HG02763 (cell line): ENCODE measurements around the gene ANG.
"Not testable (repeated sequence)": the region's sequence is repeated elsewhere in the genome, so short reads cannot be mapped to it uniquely, and the experiment has no call there.

Experiments
- ATAC-seq: cut with Tn5 transposase; IDR thresholded peaks from one replicate; pipeline ENCODE4 v1.9.1; 2021; ENCODE audit warnings: mild to moderate bottlenecking, moderate library complexity; ENCODE audit not compliant: unreplicated experiment

The ANG gene

GRCh38 chr14:20734430-20734806, 45.9 kb downstream of the ANG start:
- ATAC-seq = no peak

- not testable (repeated sequence) for ATAC-seq
Measured at GRCh38 chr14:20738292-20738691, 49.7 kb downstream of the ANG start.

- no peak for ATAC-seq
Measured at GRCh38 chr14:20742132-20742531, 53.6 kb downstream of the ANG start.

- no peak for ATAC-seq
Measured at GRCh38 chr14:20743556-20743955, 55.0 kb downstream of the ANG start.
